ENCODE data around the gene AP2A2.

DNA sequence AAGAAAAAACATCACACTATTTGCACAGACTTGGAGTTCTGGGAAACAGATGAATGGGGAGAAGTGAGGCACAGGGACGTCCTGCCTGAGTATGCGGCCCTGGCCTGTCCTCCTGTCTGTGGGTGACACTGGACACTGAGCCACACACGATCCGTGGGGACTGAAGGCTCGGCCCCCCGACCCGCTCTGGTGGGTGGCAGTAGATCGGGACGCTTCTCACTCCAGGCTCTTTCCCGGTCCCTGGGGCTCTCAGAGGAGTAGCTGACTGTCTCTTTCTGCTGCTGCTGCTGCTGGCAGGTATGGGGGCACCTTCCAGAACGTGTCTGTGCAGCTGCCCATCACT lies 83.1 kb downstream of the AP2A2 start:
- TF ChIP-seq, protein P1, sequence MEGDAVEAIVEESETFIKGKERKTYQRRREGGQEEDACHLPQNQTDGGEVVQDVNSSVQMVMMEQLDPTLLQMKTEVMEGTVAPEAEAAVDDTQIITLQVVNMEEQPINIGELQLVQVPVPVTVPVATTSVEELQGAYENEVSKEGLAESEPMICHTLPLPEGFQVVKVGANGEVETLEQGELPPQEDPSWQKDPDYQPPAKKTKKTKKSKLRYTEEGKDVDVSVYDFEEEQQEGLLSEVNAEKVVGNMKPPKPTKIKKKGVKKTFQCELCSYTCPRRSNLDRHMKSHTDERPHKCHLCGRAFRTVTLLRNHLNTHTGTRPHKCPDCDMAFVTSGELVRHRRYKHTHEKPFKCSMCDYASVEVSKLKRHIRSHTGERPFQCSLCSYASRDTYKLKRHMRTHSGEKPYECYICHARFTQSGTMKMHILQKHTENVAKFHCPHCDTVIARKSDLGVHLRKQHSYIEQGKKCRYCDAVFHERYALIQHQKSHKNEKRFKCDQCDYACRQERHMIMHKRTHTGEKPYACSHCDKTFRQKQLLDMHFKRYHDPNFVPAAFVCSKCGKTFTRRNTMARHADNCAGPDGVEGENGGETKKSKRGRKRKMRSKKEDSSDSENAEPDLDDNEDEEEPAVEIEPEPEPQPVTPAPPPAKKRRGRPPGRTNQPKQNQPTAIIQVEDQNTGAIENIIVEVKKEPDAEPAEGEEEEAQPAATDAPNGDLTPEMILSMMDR (IDR thresholded peaks at IDR 0.05) = no peak
- no peak for TF ChIP-seq POLR2A (IDR thresholded peaks at IDR 0.05)

Data from lower leg skin (tissue), 3 donors.